ENCODE measurements around the gene HTR4.
"Not testable (repeated sequence)": the region's sequence is repeated elsewhere in the genome, so short reads cannot be mapped to it uniquely, and the experiment has no call there.

HTR4 gene

GRCh38 chr5:148474025-148474511 is 180.3 kb downstream of the HTR4 start:
- no peak for DNase-seq

GRCh38 chr5:148471379-148471778 is 182.9 kb downstream of the HTR4 start:
- no peak for DNase-seq

- no peak for DNase-seq
These were observed 184.8 kb downstream of the HTR4 start for GRCh38 chr5:148469501-148469935.

GRCh38 chr5:148468746-148469145 is 185.6 kb downstream of the HTR4 start:
- not testable (repeated sequence) for DNase-seq

GRCh38 chr5:148467958-148468357 is 186.4 kb downstream of the HTR4 start:
- no peak for DNase-seq

GRCh38 chr5:148466236-148466580 is 188.1 kb downstream of the HTR4 start:
- no peak for DNase-seq

GRCh38 chr5:148465381-148466235 is 188.7 kb downstream of the HTR4 start:
- no peak for DNase-seq

- no peak for DNase-seq
These were observed 194.7 kb downstream of the HTR4 start for GRCh38 chr5:148459669-148460068.

- no peak for DNase-seq
These were observed 196.1 kb downstream of the HTR4 start for GRCh38 chr5:148458036-148458888.

GRCh38 chr5:148457183-148457620 is 197.1 kb downstream of the HTR4 start:
- DNase-seq = no peak

- no peak for DNase-seq
These were observed 199.1 kb downstream of the HTR4 start for GRCh38 chr5:148455185-148455584.

- no peak for DNase-seq
These were observed 199.8 kb downstream of the HTR4 start for GRCh38 chr5:148454576-148454975.

- no peak for DNase-seq
These were observed 201.7 kb downstream of the HTR4 start for GRCh38 chr5:148452499-148453193.

GRCh38 chr5:148446611-148447010 is 207.7 kb downstream of the HTR4 start:
- no peak for DNase-seq

- no peak for DNase-seq
These were observed 208.7 kb downstream of the HTR4 start for GRCh38 chr5:148445578-148445977.

GRCh38 chr5:148443998-148444397 is 210.3 kb downstream of the HTR4 start:
- peak; percentile 27 for DNase-seq

GRCh38 chr5:148443241-148443640 is 211.1 kb downstream of the HTR4 start:
- DNase-seq = no peak

GRCh38 chr5:148438933-148439332 is 215.4 kb downstream of the HTR4 start:
- no peak for DNase-seq

GRCh38 chr5:148437249-148437648 is 217.1 kb downstream of the HTR4 start:
- DNase-seq = no peak

GRCh38 chr5:148436029-148436428 is 218.3 kb downstream of the HTR4 start:
- DNase-seq = no peak

- DNase-seq = no peak
These were observed 220.5 kb downstream of the HTR4 start for GRCh38 chr5:148433826-148434225.
